HepG2 (cell line): ENCODE results near the gene MRRF. TPM values are rescaled to one million over a fixed set of nuclear protein-coding genes. Genes with fewer than 3 reads are reported as not detected.
A peak's percentile ranks its signal among the peaks of the same experiment; 100 is the strongest.

Source experiments
- AFF4 ChIP-seq: sonication (generic); formaldehyde crosslinking; IDR thresholded peaks from 2 replicates; pipeline ENCODE4 v1.4.0; 2020; ENCODE audit warnings: missing genetic modification reagents
- CREM ChIP-seq, 2 experiments: sonication (generic) in 1 of 2; formaldehyde crosslinking in 1 of 2; IDR thresholded peaks; 2 replicates each; pipeline versions ENCODE4 v1.4.0 to v1.6.1; 2016 to 2020; ENCODE audit warnings: antibody characterized with exemption in 1 of 2, mild to moderate bottlenecking in 1 of 2, missing genetic modification reagents in 1 of 2
- DPF2 ChIP-seq: sonication (generic); formaldehyde crosslinking; IDR thresholded peaks from 2 replicates; pipeline ENCODE4 v1.4.0; 2020; ENCODE audit warnings: mild to moderate bottlenecking, low read depth, missing genetic modification reagents, borderline replicate concordance
- HMGA1 ChIP-seq: sonication (generic); formaldehyde crosslinking; conservative IDR thresholded peaks from 2 replicates; pipeline ENCODE4 v1.4.0; 2020; ENCODE audit warnings: missing genetic modification reagents
- HNRNPH1 ChIP-seq: fragments of 200-400 bp; formaldehyde crosslinking; optimal IDR thresholded peaks from 2 replicates; pipeline ENCODE3; 2017; ENCODE audit warnings: mild to moderate bottlenecking, low read depth, low read length
- MIER3 ChIP-seq: IDR thresholded peaks from 2 replicates; pipeline ENCODE4 v1.6.1; 2016; ENCODE audit warnings: missing compliant biosample characterization, borderline replicate concordance
- MYNN ChIP-seq: sonication (generic); formaldehyde crosslinking; IDR thresholded peaks from 2 replicates; pipeline ENCODE4 v1.4.0; 2020; ENCODE audit warnings: mild to moderate bottlenecking, low read depth, missing genetic modification reagents
- ONECUT2 ChIP-seq: sonication (generic); formaldehyde crosslinking; IDR thresholded peaks from 2 replicates; pipeline ENCODE4 v1.4.0; 2020; ENCODE audit warnings: missing genetic modification reagents
- PAX8 ChIP-seq: sonication (generic); formaldehyde crosslinking; IDR thresholded peaks from 2 replicates; pipeline ENCODE4 v1.8.0; 2022; ENCODE audit warnings: mild to moderate bottlenecking, missing genetic modification reagents, borderline replicate concordance
- SMYD3 ChIP-seq: sonication (generic); formaldehyde crosslinking; IDR thresholded peaks from 2 replicates; pipeline ENCODE4 v1.8.1; 2023; ENCODE audit warnings: mild to moderate bottlenecking, missing genetic modification reagents
- ZNF30 ChIP-seq: sonication (generic); formaldehyde crosslinking; IDR thresholded peaks from 2 replicates; pipeline ENCODE4 v1.5.0; 2020; ENCODE audit warnings: mild to moderate bottlenecking, missing genetic modification reagents
- ZNF557 ChIP-seq: sonication (generic); formaldehyde crosslinking; IDR thresholded peaks from 2 replicates; pipeline ENCODE4 v1.4.0; 2020; ENCODE audit warnings: missing genetic modification reagents
- ZNF772 ChIP-seq: sonication (generic); formaldehyde crosslinking; IDR thresholded peaks from 2 replicates; pipeline ENCODE4 v1.5.0; 2020; ENCODE audit warnings: mild to moderate bottlenecking, missing genetic modification reagents
- ZNF780A ChIP-seq: sonication (generic); formaldehyde crosslinking; IDR thresholded peaks from 2 replicates; pipeline ENCODE4 v1.8.0; 2022; ENCODE audit warnings: mild to moderate bottlenecking, missing genetic modification reagents, moderate library complexity
- ZNF839 ChIP-seq: sonication (generic); formaldehyde crosslinking; IDR thresholded peaks from 2 replicates; pipeline ENCODE4 v1.4.0; 2020; ENCODE audit warnings: missing genetic modification reagents, mild to moderate bottlenecking, borderline replicate concordance
- ZSCAN21 ChIP-seq: sonication (generic); formaldehyde crosslinking; IDR thresholded peaks from 2 replicates; pipeline ENCODE4 v1.8.0; 2022; ENCODE audit warnings: mild to moderate bottlenecking, missing genetic modification reagents, moderate library complexity, borderline replicate concordance
- ZSCAN30 ChIP-seq: sonication (generic); formaldehyde crosslinking; IDR thresholded peaks from 2 replicates; pipeline ENCODE4 v1.5.0; 2020; ENCODE audit warnings: mild to moderate bottlenecking, missing genetic modification reagents
- polyA plus RNA-seq, 8 experiments: library from polyadenylated mRNA; depleted of rRNA in 3 of 8; stranded (reverse) in 7 of 8; unstranded in 1 of 8; fragments of >200 nt; fragmentation: Illumina TruSeq in 4 of 8; extraction: Trizol in 4 of 8; gene quantifications; 2 replicates each; pipeline versions ENCODE4 v1.2.1 to v1.2.3, GENCODE V29; 2011 to 2016; ENCODE audit warnings: low read depth in 4 of 8, missing spikeins in 1 of 8, mixed read lengths in 1 of 8; ENCODE audit not compliant: insufficient read depth in 1 of 8
- total RNA-seq, 5 experiments: library from RNA; depleted of rRNA; stranded (reverse); fragments of >200 nt; fragmentation: Illumina TruSeq; extraction: Trizol; gene quantifications; 2 replicates each; pipeline ENCODE4 v1.2.3, GENCODE V29; 2016; ENCODE audit warnings: low read depth in 1 of 5
- TF ChIP-seq, protein P1 (sequence below): sonication (generic); formaldehyde crosslinking; IDR thresholded peaks from 2 replicates; pipeline ENCODE4 v1.8.1; 2023; ENCODE audit warnings: mild to moderate bottlenecking, inconsistent platforms, moderate library complexity, missing genetic modification reagents, borderline replicate concordance
- TF ChIP-seq, protein P2 (sequence below): sonication (generic); formaldehyde crosslinking; IDR thresholded peaks from 2 replicates; pipeline ENCODE4 v1.9.0; 2021; ENCODE audit warnings: missing genetic modification reagents, mild to moderate bottlenecking, borderline replicate concordance

Gene MRRF
- total and polyA plus RNA-seq, 2 of the 13 experiments (the other 11 are each of a cell fraction or from before 2014, with no cell fraction given): 37.3 to 44.3 TPM

DNA sequence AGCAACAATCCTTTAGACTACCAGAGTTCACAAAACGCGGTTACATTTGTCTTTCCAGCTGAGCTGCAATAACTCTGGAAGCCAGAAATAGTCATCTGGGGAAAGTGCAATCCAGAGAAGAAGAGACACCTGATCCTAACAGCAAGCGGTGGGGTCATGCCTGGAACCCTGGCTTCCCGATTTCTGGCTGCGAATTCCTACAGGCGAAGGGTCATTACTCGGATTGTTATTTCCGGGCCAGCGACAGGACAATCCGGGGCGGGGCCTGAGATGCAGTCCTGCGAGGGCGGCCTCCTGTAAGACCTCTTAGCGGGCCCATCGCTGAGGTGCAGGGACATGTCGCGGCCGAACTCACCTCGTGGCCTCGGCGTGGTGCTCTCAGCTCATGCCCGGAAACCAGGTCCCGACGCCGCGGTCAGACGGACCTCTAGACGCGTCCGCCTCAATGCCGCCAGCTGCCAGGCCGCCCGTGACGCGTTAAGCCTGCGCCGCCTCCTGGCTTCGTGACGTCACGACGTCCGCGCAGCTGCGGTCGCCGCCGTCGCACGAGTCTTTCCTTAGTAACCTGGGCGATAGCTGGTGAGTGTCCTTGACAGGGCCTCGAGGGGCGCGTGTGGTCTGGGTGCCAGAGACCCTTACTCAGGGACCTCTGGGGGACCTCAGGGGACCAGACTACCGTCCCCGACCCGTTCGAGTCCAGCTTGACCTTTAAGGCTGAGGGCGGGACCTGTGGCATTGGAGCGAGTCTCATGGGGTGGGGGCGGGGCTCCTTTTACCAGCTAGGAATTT, at the start of gene MRRF, which contains the start of gene RBM18 (continued):
- peak; percentile 28; the same call in 1 of the 2 replicates for TF ChIP-seq ZSCAN30 (CRISPR knock-in tag)
- TF ChIP-seq HMGA1 (CRISPR knock-in tag): no peak
- TF ChIP-seq ZNF30 (CRISPR knock-in tag): peak; percentile 95
- no peak; the same call in 1 of the 2 replicates for TF ChIP-seq ZNF780A (CRISPR knock-in tag)
- no peak; the same call in 1 of the 2 replicates for TF ChIP-seq ZNF557
- peak; percentile 95 for TF ChIP-seq CREM (IDR thresholded peaks at IDR 0.05)
- peak; percentile 95 for TF ChIP-seq CREM (CRISPR knock-in tag; IDR thresholded peaks at IDR 0.05)
- peak; percentile 58; the same call in 1 of the 2 replicates for TF ChIP-seq DPF2 (CRISPR knock-in tag)
- TF ChIP-seq, protein P1, sequence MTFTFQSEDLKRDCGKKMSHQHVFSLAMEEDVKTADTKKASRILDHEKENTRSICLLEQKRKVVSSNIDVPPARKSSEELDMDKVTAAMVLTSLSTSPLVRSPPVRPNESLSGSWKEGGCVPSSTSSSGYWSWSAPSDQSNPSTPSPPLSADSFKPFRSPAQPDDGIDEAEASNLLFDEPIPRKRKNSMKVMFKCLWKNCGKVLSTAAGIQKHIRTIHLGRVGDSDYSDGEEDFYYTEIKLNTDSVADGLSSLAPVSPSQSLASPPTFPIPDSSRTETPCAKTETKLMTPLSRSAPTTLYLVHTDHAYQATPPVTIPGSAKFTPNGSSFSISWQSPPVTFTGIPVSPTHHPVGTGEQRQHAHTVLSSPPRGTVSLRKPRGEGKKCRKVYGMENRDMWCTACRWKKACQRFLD (CRISPR knock-in tag): peak; percentile 96
- peak; percentile 94; the same call in 1 of the 2 replicates for TF ChIP-seq SMYD3 (CRISPR knock-in tag)
- TF ChIP-seq AFF4: no peak; the same call in 1 of the 2 replicates
- TF ChIP-seq MYNN (CRISPR knock-in tag): no peak; the same call in 1 of the 2 replicates
- TF ChIP-seq, protein P2, sequence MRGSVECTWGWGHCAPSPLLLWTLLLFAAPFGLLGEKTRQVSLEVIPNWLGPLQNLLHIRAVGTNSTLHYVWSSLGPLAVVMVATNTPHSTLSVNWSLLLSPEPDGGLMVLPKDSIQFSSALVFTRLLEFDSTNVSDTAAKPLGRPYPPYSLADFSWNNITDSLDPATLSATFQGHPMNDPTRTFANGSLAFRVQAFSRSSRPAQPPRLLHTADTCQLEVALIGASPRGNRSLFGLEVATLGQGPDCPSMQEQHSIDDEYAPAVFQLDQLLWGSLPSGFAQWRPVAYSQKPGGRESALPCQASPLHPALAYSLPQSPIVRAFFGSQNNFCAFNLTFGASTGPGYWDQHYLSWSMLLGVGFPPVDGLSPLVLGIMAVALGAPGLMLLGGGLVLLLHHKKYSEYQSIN: no peak
- peak; percentile 44; the same call in 1 of the 2 replicates for TF ChIP-seq PAX8 (CRISPR knock-in tag)
- TF ChIP-seq HNRNPH1: no peak
- peak; percentile 79; the same call in 1 of the 2 replicates for TF ChIP-seq MIER3
- no peak for TF ChIP-seq ONECUT2 (CRISPR knock-in tag)
- TF ChIP-seq ZNF772 (CRISPR knock-in tag): peak; percentile 99
- peak; percentile 74; the same call in 1 of the 2 replicates for TF ChIP-seq ZSCAN21 (CRISPR knock-in tag)
- TF ChIP-seq ZNF839 (CRISPR knock-in tag): peak; percentile 87; the same call in 1 of the 2 replicates
